HEK293 (cell line): ENCODE data around the gene AGAP1.

Experiments
- CTCF ChIA-PET: fragments of 350-600 bp; formaldehyde crosslinking; extraction: SDS; loops from one replicate; lab custom pipeline; 2021; ENCODE audit warnings: antibody characterized with exemption; lab: Yijun Ruan, JAX
- POLR2A ChIA-PET: fragments of 300-600 bp; formaldehyde crosslinking; extraction: SDS; loops from one replicate; lab custom pipeline; 2020; ENCODE audit warnings: antibody characterized with exemption, inconsistent platforms; lab: Yijun Ruan, JAX
- H3K27ac ChIP-seq: fragments of 200-500 bp; sonication (Bioruptor generic); 2 replicates; pipeline ENCODE4 v1.5.1; 2014; ENCODE audit warnings: low read depth, low read length, control low read depth, inconsistent platforms; ENCODE audit errors: extremely low read depth
- H3K36me3 ChIP-seq, 2 experiments: fragments of 200-500 bp in 1 of 2; sonication (Bioruptor generic) in 1 of 2; 1 replicate in 1 of 2; 2 replicates in 1 of 2; pipeline ENCODE4 v1.5.1; 2014 to 2017; ENCODE audit warnings: inconsistent platforms in 2 of 2, low read length in 2 of 2; ENCODE audit not compliant: control insufficient read depth in 2 of 2, insufficient read depth in 1 of 2
- H3K4me1 ChIP-seq: fragments of 200-500 bp; sonication (Bioruptor generic); 2 replicates; pipeline ENCODE4 v1.5.1; 2014; ENCODE audit warnings: mild to moderate bottlenecking, low read length, inconsistent platforms; ENCODE audit not compliant: control insufficient read depth, insufficient read depth
- H3K4me3 ChIP-seq: 2 replicates; pipeline ENCODE4 v1.5.1; 2011; ENCODE audit warnings: low read depth, mild to moderate bottlenecking, control low read depth, low read length, moderate library complexity
- H3K9me3 ChIP-seq: fragments of 200-500 bp; sonication (Bioruptor generic); 2 replicates; pipeline ENCODE4 v1.5.1; 2014; ENCODE audit warnings: low read depth, low read length, inconsistent platforms; ENCODE audit not compliant: control insufficient read depth, insufficient read depth
- IKZF3 ChIP-seq: fragments of 450-650 bp; IDR thresholded peaks from 2 replicates; pipeline ENCODE4 v1.5.0; 2018; ENCODE audit warnings: missing biosample characterization, mild to moderate bottlenecking, missing genetic modification characterization, moderate library complexity
- KLF1 ChIP-seq: fragments of 450-650 bp; formaldehyde crosslinking; IDR thresholded peaks from 2 replicates; pipeline ENCODE4 v1.5.1; 2016; ENCODE audit warnings: missing biosample characterization, missing genetic modification characterization
- SCRT2 ChIP-seq: fragments of 450-650 bp; formaldehyde crosslinking; IDR thresholded peaks from 2 replicates; pipeline ENCODE4 v1.5.1; 2016; ENCODE audit warnings: missing biosample characterization, missing genetic modification characterization
- ZBTB1 ChIP-seq: fragments of 450-650 bp; formaldehyde crosslinking; IDR thresholded peaks from 2 replicates; pipeline ENCODE4 v1.5.1; 2016; ENCODE audit warnings: missing biosample characterization, missing genetic modification characterization
- ZBTB20 ChIP-seq: fragments of 450-650 bp; formaldehyde crosslinking; IDR thresholded peaks from 2 replicates; pipeline ENCODE4 v1.5.1; 2016; ENCODE audit warnings: missing biosample characterization, missing genetic modification characterization
- ZBTB7A ChIP-seq: fragments of 450-650 bp; formaldehyde crosslinking; IDR thresholded peaks from 2 replicates; pipeline ENCODE4 v1.5.1; 2016; ENCODE audit warnings: low read depth, missing biosample characterization, missing genetic modification characterization
- ZFHX2 ChIP-seq: fragments of 450-650 bp; formaldehyde crosslinking; conservative IDR thresholded peaks from 2 replicates; pipeline ENCODE4 v1.5.1; 2016; ENCODE audit warnings: missing biosample characterization, missing genetic modification characterization
- ZFP41 ChIP-seq: fragments of 450-650 bp; formaldehyde crosslinking; IDR thresholded peaks from 2 replicates; pipeline ENCODE4 v1.5.1; 2016; ENCODE audit warnings: missing biosample characterization, missing genetic modification characterization, borderline replicate concordance
- ZNF140 ChIP-seq: fragments of 450-650 bp; formaldehyde crosslinking; IDR thresholded peaks from 2 replicates; pipeline ENCODE4 v1.5.1; 2016; ENCODE audit warnings: missing biosample characterization, missing genetic modification characterization
- ZNF169 ChIP-seq: fragments of 450-650 bp; formaldehyde crosslinking; IDR thresholded peaks from 2 replicates; pipeline ENCODE4 v1.5.1; 2016; ENCODE audit warnings: missing biosample characterization, missing genetic modification characterization
- ZNF221 ChIP-seq: fragments of 450-650 bp; formaldehyde crosslinking; IDR thresholded peaks from 2 replicates; pipeline ENCODE4 v1.5.1; 2017; ENCODE audit warnings: missing biosample characterization, missing genetic modification characterization, borderline replicate concordance
- ZNF274 ChIP-seq, 2 experiments: fragments of 200-500 bp in 1 of 2; fragments of 450-650 bp in 1 of 2; sonication (Bioruptor generic) in 1 of 2; formaldehyde crosslinking in 1 of 2; IDR thresholded peaks; 2 replicates each; pipeline versions ENCODE4 v1.5.1 to v1.6.1; 2014 to 2016; ENCODE audit warnings: borderline replicate concordance in 1 of 2, inconsistent platforms in 1 of 2, low read length in 1 of 2, missing biosample characterization in 1 of 2, missing genetic modification characterization in 1 of 2
- ZNF416 ChIP-seq: fragments of 450-650 bp; formaldehyde crosslinking; IDR thresholded peaks from 2 replicates; pipeline ENCODE4 v1.5.1; 2016; ENCODE audit warnings: missing biosample characterization, missing genetic modification characterization
- ZNF600 ChIP-seq: fragments of 450-650 bp; formaldehyde crosslinking; IDR thresholded peaks from 2 replicates; pipeline ENCODE4 v1.5.1; 2016; ENCODE audit warnings: missing biosample characterization, missing genetic modification characterization
- ZNF610 ChIP-seq: fragments of 450-650 bp; formaldehyde crosslinking; IDR thresholded peaks from 2 replicates; pipeline ENCODE4 v1.5.1; 2016; ENCODE audit warnings: missing biosample characterization, missing genetic modification characterization, borderline replicate concordance
- ZSCAN23 ChIP-seq: fragments of 450-650 bp; formaldehyde crosslinking; IDR thresholded peaks from 2 replicates; pipeline ENCODE4 v1.5.1; 2016; ENCODE audit warnings: missing biosample characterization, missing genetic modification characterization
- TF ChIP-seq, protein P1 (sequence below): fragments of 450-650 bp; formaldehyde crosslinking; IDR thresholded peaks from 2 replicates; pipeline ENCODE4; 2016; ENCODE audit warnings: missing biosample characterization, missing genetic modification characterization
- TF ChIP-seq, protein P2 (sequence below): fragments of 450-650 bp; formaldehyde crosslinking; IDR thresholded peaks from 2 replicates; pipeline ENCODE4 v1.5.1; 2016; ENCODE audit warnings: missing biosample characterization, missing genetic modification characterization
- TF ChIP-seq, protein P3 (sequence below): fragments of 450-650 bp; formaldehyde crosslinking; IDR thresholded peaks from 2 replicates; pipeline ENCODE4 v1.5.1; 2016; ENCODE audit warnings: missing biosample characterization, missing genetic modification characterization, borderline replicate concordance
- TF ChIP-seq, protein P4 (sequence below): fragments of 450-650 bp; formaldehyde crosslinking; IDR thresholded peaks from 2 replicates; pipeline ENCODE4 v1.5.1; 2016; ENCODE audit warnings: missing biosample characterization, missing genetic modification characterization, low read depth
- TF ChIP-seq, protein P5 (sequence below): fragments of 450-650 bp; formaldehyde crosslinking; IDR thresholded peaks from 2 replicates; pipeline ENCODE4 v1.5.1; 2017; ENCODE audit warnings: missing biosample characterization, missing genetic modification characterization
- TF ChIP-seq, protein P6 (sequence below): fragments of 450-650 bp; formaldehyde crosslinking; IDR thresholded peaks from 2 replicates; pipeline ENCODE4 v1.5.1; 2017; ENCODE audit warnings: missing biosample characterization, missing genetic modification characterization

The AGAP1 gene

DNA sequence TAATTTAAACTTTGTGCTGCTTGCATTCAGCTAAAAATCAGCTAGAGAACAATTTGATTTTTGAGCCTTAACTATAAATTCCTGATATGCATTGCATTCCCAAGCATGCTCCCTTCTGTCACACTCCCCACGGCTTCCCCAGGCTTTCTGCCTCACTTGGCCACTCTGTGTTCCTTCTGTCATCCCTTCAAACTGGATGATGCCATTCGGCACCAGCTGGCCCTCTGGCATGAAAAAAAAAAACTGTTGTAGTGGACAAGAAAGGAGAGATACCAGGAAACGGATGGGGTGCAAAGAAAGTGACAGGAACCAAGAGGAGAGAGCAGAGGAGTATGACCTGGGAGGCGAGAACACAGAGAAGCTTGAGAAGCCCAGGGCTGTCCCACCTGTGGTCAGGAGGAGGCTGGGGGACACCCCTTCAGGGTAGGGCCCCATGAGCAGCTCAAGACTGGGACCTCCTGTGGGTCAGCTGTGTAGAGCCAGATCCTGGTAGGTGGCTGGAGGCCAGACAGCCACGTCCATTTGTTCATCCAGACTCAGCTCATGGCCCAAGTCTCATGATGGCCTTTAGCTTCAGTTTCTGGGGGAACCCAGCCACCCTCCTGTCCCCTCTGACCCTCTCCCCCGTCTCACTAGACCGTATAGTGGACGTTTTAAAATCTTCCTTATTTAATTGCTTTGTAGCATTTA, 462.6 kb downstream of the AGAP1 start:
- H3K4me3 ChIP-seq: no peak overlapping the region
- TF ChIP-seq, protein P1, sequence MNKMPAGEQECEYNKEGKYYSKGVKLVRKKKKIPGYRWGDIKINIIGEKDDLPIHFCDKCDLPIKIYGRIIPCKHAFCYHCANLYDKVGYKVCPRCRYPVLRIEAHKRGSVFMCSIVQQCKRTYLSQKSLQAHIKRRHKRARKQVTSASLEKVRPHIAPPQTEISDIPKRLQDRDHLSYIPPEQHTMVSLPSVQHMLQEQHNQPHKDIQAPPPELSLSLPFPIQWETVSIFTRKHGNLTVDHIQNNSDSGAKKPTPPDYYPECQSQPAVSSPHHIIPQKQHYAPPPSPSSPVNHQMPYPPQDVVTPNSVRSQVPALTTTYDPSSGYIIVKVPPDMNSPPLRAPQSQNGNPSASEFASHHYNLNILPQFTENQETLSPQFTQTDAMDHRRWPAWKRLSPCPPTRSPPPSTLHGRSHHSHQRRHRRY (tag by site-specific recombination): no peak
- no peak for TF ChIP-seq ZBTB7A (tag by site-specific recombination)
- TF ChIP-seq, protein P2, sequence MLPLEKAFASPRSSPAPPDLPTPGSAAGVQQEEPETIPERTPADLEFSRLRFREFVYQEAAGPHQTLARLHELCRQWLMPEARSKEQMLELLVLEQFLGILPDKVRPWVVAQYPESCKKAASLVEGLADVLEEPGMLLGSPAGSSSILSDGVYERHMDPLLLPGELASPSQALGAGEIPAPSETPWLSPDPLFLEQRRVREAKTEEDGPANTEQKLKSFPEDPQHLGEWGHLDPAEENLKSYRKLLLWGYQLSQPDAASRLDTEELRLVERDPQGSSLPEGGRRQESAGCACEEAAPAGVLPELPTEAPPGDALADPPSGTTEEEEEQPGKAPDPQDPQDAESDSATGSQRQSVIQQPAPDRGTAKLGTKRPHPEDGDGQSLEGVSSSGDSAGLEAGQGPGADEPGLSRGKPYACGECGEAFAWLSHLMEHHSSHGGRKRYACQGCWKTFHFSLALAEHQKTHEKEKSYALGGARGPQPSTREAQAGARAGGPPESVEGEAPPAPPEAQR (tag by site-specific recombination): no peak
- H3K4me1 ChIP-seq: peaks cover 6% of the 10 kb centered on the region; the same call in 1 of the 2 replicates
- H3K27ac ChIP-seq: no peak overlapping the region
- POLR2A ChIA-PET: no interaction called here
- H3K36me3 ChIP-seq: no peaks in the 10 kb centered on the region; a peak in 1 of 3 replicates
- H3K9me3 ChIP-seq: no peaks in the 10 kb centered on the region
- CTCF ChIA-PET: interaction anchor here (1.0 kb wide), 1 partner anchor 8 kb away, joined by 4 read pairs; no protein-coding TSS in a partner anchor

DNA sequence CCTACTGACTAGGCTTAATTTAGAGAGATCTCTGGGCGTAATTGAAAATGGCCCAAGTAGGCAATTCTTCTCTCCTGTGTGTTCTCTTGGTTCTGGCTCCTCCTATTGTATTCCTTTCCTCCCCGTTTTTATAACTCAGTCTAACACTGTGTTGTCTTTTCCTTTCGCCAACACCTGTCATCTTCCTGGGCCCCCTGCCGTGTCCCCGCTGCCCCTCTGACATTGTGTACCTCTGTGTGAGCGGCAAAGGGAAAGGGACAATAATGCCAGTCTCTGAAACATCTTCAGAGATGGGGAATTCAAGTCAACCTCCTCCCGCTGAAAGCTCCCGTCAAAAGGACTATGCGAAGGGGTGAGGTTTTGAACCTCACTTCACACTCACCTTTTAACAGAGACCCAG, 463.4 kb downstream of the AGAP1 start:
- no peak overlapping the region for H3K27ac ChIP-seq
- POLR2A ChIA-PET: no interaction called here
- no peaks in the 10 kb centered on the region for H3K4me1 ChIP-seq
- CTCF ChIA-PET: no interaction called here
- TF ChIP-seq ZNF610 (tag by site-specific recombination) (no peak), ZNF140 (tag by site-specific recombination) (no peak), ZNF416 (no peak), ZNF600 (tag by site-specific recombination) (no peak), ZNF274 (IDR thresholded peaks at IDR 0.05; ENCODE audit: low read length) (no peak), ZNF274 (tag by site-specific recombination; IDR thresholded peaks at IDR 0.05; ENCODE audit: borderline replicate concordance) (no peak), ZFP41 (tag by site-specific recombination) (no peak), SCRT2 (tag by site-specific recombination) (no peak), ZBTB20 (no peak), ZNF221 (tag by site-specific recombination) (no peak), KLF1 (tag by site-specific recombination) (no peak), IKZF3 (tag by site-specific recombination) (no peak), ZSCAN23 (no peak), ZBTB1 (tag by site-specific recombination) (no peak), ZFHX2 (tag by site-specific recombination) (no peak), ZNF169 (no peak)
- TF ChIP-seq, protein P3, sequence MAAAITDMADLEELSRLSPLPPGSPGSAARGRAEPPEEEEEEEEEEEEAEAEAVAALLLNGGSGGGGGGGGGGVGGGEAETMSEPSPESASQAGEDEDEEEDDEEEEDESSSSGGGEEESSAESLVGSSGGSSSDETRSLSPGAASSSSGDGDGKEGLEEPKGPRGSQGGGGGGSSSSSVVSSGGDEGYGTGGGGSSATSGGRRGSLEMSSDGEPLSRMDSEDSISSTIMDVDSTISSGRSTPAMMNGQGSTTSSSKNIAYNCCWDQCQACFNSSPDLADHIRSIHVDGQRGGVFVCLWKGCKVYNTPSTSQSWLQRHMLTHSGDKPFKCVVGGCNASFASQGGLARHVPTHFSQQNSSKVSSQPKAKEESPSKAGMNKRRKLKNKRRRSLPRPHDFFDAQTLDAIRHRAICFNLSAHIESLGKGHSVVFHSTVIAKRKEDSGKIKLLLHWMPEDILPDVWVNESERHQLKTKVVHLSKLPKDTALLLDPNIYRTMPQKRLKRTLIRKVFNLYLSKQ (tag by site-specific recombination): no peak
- TF ChIP-seq, protein P4, sequence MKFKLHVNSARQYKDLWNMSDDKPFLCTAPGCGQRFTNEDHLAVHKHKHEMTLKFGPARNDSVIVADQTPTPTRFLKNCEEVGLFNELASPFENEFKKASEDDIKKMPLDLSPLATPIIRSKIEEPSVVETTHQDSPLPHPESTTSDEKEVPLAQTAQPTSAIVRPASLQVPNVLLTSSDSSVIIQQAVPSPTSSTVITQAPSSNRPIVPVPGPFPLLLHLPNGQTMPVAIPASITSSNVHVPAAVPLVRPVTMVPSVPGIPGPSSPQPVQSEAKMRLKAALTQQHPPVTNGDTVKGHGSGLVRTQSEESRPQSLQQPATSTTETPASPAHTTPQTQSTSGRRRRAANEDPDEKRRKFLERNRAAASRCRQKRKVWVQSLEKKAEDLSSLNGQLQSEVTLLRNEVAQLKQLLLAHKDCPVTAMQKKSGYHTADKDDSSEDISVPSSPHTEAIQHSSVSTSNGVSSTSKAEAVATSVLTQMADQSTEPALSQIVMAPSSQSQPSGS: no peak
- TF ChIP-seq, protein P5, sequence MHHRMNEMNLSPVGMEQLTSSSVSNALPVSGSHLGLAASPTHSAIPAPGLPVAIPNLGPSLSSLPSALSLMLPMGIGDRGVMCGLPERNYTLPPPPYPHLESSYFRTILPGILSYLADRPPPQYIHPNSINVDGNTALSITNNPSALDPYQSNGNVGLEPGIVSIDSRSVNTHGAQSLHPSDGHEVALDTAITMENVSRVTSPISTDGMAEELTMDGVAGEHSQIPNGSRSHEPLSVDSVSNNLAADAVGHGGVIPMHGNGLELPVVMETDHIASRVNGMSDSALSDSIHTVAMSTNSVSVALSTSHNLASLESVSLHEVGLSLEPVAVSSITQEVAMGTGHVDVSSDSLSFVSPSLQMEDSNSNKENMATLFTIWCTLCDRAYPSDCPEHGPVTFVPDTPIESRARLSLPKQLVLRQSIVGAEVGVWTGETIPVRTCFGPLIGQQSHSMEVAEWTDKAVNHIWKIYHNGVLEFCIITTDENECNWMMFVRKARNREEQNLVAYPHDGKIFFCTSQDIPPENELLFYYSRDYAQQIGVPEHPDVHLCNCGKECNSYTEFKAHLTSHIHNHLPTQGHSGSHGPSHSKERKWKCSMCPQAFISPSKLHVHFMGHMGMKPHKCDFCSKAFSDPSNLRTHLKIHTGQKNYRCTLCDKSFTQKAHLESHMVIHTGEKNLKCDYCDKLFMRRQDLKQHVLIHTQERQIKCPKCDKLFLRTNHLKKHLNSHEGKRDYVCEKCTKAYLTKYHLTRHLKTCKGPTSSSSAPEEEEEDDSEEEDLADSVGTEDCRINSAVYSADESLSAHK: no peak
- TF ChIP-seq, protein P6, sequence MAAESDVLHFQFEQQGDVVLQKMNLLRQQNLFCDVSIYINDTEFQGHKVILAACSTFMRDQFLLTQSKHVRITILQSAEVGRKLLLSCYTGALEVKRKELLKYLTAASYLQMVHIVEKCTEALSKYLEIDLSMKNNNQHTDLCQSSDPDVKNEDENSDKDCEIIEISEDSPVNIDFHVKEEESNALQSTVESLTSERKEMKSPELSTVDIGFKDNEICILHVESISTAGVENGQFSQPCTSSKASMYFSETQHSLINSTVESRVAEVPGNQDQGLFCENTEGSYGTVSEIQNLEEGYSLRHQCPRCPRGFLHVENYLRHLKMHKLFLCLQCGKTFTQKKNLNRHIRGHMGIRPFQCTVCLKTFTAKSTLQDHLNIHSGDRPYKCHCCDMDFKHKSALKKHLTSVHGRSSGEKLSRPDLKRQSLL: no peak
- H3K9me3 ChIP-seq: no peaks in the 10 kb centered on the region
- no peaks in the 10 kb centered on the region; a peak in 1 of 3 replicates for H3K36me3 ChIP-seq
- H3K4me3 ChIP-seq: no peak overlapping the region
